Testis (tissue), 2 donors: ENCODE results near the gene CDKN3.

Experiments
- CTCF ChIP-seq, 3 experiments: fragments of 450-650 bp in 2 of 3; fragments of 200-600 bp in 1 of 3; sonication (generic) in 1 of 3; IDR thresholded peaks; one replicate each; pipeline ENCODE4 v1.5.1; 2016 to 2019; ENCODE audit warnings: antibody characterized with exemption in 3 of 3, mild to moderate bottlenecking in 2 of 3, moderate library complexity in 1 of 3
- POLR2A ChIP-seq: fragments of 450-650 bp; IDR thresholded peaks from one replicate; pipeline ENCODE4 v1.6.1; 2017; ENCODE audit warnings: antibody characterized with exemption, mild to moderate bottlenecking, moderate library complexity

DNA sequence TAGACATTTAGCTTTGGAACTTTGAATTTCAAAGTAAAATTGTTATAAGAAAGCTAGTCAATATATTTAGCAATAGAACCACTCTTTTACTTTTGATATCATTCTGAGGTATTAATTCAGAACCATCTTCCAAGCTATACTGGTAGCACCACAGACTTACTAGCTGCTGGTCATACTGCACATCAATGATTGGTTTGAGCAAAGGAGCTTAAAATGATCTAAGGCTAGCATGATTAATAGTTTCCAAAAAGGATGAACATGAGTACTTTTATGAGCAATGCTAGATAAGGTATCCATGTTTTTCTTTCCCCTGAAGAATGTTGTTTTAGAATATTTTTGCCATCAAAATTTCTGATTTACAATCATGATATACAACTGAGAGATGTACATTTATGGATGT, 27.2 kb downstream of the CDKN3 start:
- TF ChIP-seq CTCF (IDR thresholded peaks at IDR 0.05) (no peak), POLR2A (no peak)
